Trophoblast cell (in vitro differentiated cells and primary cell): ENCODE measurements around the gene MLF1.

Experiments used
- DNase-seq, 2 donors: peaks; one replicate each; pipeline ENCODE4 v3.0.0-alpha.2; 2016
- H2AFZ ChIP-seq: 2 replicates; pipeline ENCODE4 v1.6.1; 2013; ENCODE audit warnings: low read length, moderate library complexity, mild to moderate bottlenecking; ENCODE audit not compliant: insufficient read depth, poor library complexity
- H2AK5ac ChIP-seq: 2 replicates; pipeline ENCODE4 v1.6.1; 2013; ENCODE audit warnings: mild to moderate bottlenecking, low read length
- H2BK120ac ChIP-seq: 2 replicates; pipeline ENCODE4 v1.6.1; 2013; ENCODE audit warnings: low read length, mild to moderate bottlenecking, moderate library complexity; ENCODE audit not compliant: insufficient read depth, poor library complexity
- H2BK12ac ChIP-seq: 2 replicates; pipeline ENCODE4 v1.6.1; 2013; ENCODE audit warnings: mild to moderate bottlenecking, low read length, moderate library complexity
- H2BK5ac ChIP-seq: 2 replicates; pipeline ENCODE4 v1.6.1; 2013; ENCODE audit warnings: low read length, low read depth, moderate library complexity, mild to moderate bottlenecking; ENCODE audit not compliant: poor library complexity
- H3K14ac ChIP-seq: 2 replicates; pipeline ENCODE4 v1.6.1; 2013; ENCODE audit warnings: mild to moderate bottlenecking, low read length
- H3K18ac ChIP-seq: 2 replicates; pipeline ENCODE4 v1.6.1; 2013; ENCODE audit warnings: mild to moderate bottlenecking, low read length
- H3K23ac ChIP-seq: 2 replicates; pipeline ENCODE4 v1.6.1; 2013; ENCODE audit warnings: low read length
- H3K27ac ChIP-seq: 2 replicates; pipeline ENCODE4 v1.5.1; 2013; ENCODE audit warnings: low read depth, mild to moderate bottlenecking, inconsistent platforms, low read length, moderate library complexity
- H3K27me3 ChIP-seq: 2 replicates; pipeline ENCODE4 v1.6.1; 2013; ENCODE audit warnings: inconsistent platforms, mild to moderate bottlenecking, low read length, moderate library complexity; ENCODE audit not compliant: insufficient read depth
- H3K36me3 ChIP-seq, 2 experiments: 1 replicate in 1 of 2; 2 replicates in 1 of 2; pipeline ENCODE4 v1.6.1; 2013; ENCODE audit warnings: low read length in 2 of 2, mild to moderate bottlenecking in 2 of 2, moderate library complexity in 1 of 2; ENCODE audit not compliant: insufficient read depth in 2 of 2, control insufficient read depth in 1 of 2
- H3K4ac ChIP-seq: 2 replicates; pipeline ENCODE4 v1.6.1; 2013; ENCODE audit warnings: low read depth, mild to moderate bottlenecking, low read length, moderate library complexity
- H3K4me1 ChIP-seq, 2 experiments: 1 replicate in 1 of 2; 2 replicates in 1 of 2; pipeline ENCODE4 v1.6.1; 2013; ENCODE audit warnings: low read length in 2 of 2, mild to moderate bottlenecking in 2 of 2, moderate library complexity in 1 of 2; ENCODE audit not compliant: insufficient read depth in 2 of 2, control insufficient read depth in 1 of 2
- H3K4me2 ChIP-seq: 2 replicates; pipeline ENCODE4 v1.6.1; 2013; ENCODE audit warnings: inconsistent platforms, mild to moderate bottlenecking, low read length, moderate library complexity
- H3K4me3 ChIP-seq: 2 replicates; pipeline ENCODE4 v1.5.1; 2013; ENCODE audit warnings: mild to moderate bottlenecking, low read depth, low read length, inconsistent platforms
- H3K79me1 ChIP-seq: one replicate; pipeline ENCODE4 v1.6.1; 2013; ENCODE audit warnings: low read length
- H3K79me2 ChIP-seq: 2 replicates; pipeline ENCODE4 v1.6.1; 2013; ENCODE audit warnings: low read length, mild to moderate bottlenecking; ENCODE audit not compliant: control insufficient read depth, insufficient read depth, poor library complexity
- H3K9ac ChIP-seq: 2 replicates; pipeline ENCODE4 v1.6.1; 2013; ENCODE audit warnings: mild to moderate bottlenecking, low read length
- H3K9me3 ChIP-seq: 2 replicates; pipeline ENCODE4 v1.6.1; 2013; ENCODE audit warnings: low read depth, mild to moderate bottlenecking, control low read depth, inconsistent platforms, low read length; ENCODE audit not compliant: insufficient read depth
- H4K12ac ChIP-seq: 2 replicates; pipeline ENCODE4 v1.6.1; 2013; ENCODE audit warnings: low read depth, mild to moderate bottlenecking, low read length, moderate library complexity
- H4K8ac ChIP-seq: 2 replicates; pipeline ENCODE4 v1.6.1; 2013; ENCODE audit warnings: low read depth, mild to moderate bottlenecking, low read length, moderate library complexity
- H4K91ac ChIP-seq: one replicate; pipeline ENCODE4 v1.6.1; 2013; ENCODE audit warnings: low read depth, mild to moderate bottlenecking, low read length, moderate library complexity
- WGBS: extraction: QIAGEN DNeasy Blood & Tissue Kit; methylation state at CpG from one replicate; pipeline ENCODE4 v1.1.7; 2013; ENCODE audit warnings: missing lambda C conversion rate; ENCODE audit not compliant: insufficient read length, insufficient coverage; ENCODE audit errors: extremely low coverage; 5-methylcytosine and 5-hydroxymethylcytosine counted together

MLF1 gene

GRCh38 chr3:158569794-158570193 lies 1.2 kb upstream of the MLF1 start:
- Histone ChIP-seq H3K36me3 (no peaks in the 10 kb centered on the region), H3K4me2 (no peak overlapping the region), H2AFZ (no peak overlapping the region), H2AK5ac (no peak overlapping the region), H2BK120ac (no peak overlapping the region), H3K14ac (no peak overlapping the region), H3K79me1 (peaks cover 4% of the 10 kb centered on the region), H3K4ac (no peak overlapping the region), H2BK12ac (no peak overlapping the region), H3K18ac (no peak overlapping the region), H3K9me3 (peaks cover 6% of the 10 kb centered on the region), H3K4me1 (peaks cover 0 to 4% of the 10 kb centered on the region in 2 experiments), H4K12ac (no peak overlapping the region), H3K27me3 (no peaks in the 10 kb centered on the region), H3K9ac (no peak overlapping the region), H4K8ac (no peak overlapping the region), H3K27ac (no peak overlapping the region), H4K91ac (no peak overlapping the region), H3K4me3 (no peak overlapping the region), H2BK5ac (no peak overlapping the region), H3K23ac (no peak overlapping the region), H3K79me2 (no peaks in the 10 kb centered on the region)
- DNase-seq = no peak
- no CpG with 5 or more reads among the region's 3 CpGs for WGBS

- Histone ChIP-seq H2BK5ac (no peak overlapping the region), H3K27me3 (no peaks in the 10 kb centered on the region), H3K23ac (no peak overlapping the region), H3K4me1 (peaks cover 0 to 4% of the 10 kb centered on the region in 2 experiments), H3K79me2 (no peaks in the 10 kb centered on the region), H2BK120ac (no peak overlapping the region), H2BK12ac (no peak overlapping the region), H3K36me3 (no peaks in the 10 kb centered on the region), H3K18ac (no peak overlapping the region), H2AK5ac (no peak overlapping the region), H4K12ac (no peak overlapping the region), H4K91ac (no peak overlapping the region), H3K9ac (no peak overlapping the region), H3K79me1 (peaks cover 4% of the 10 kb centered on the region), H3K9me3 (peaks cover 6% of the 10 kb centered on the region), H2AFZ (no peak overlapping the region), H3K4ac (no peak overlapping the region), H3K27ac (no peak overlapping the region), H3K4me3 (no peak overlapping the region), H3K14ac (no peak overlapping the region), H3K4me2 (no peak overlapping the region), H4K8ac (no peak overlapping the region)
- no peak for DNase-seq
- 98% methylated on average over 16 of the region's 16 CpGs for WGBS
Measured at GRCh38 chr3:158571969-158572765, 1.2 kb downstream of the MLF1 start.

GRCh38 chr3:158572766-158573060 lies 1.7 kb downstream of the MLF1 start:
- Histone ChIP-seq H4K91ac (no peak overlapping the region), H2BK12ac (no peak overlapping the region), H3K9me3 (peaks cover 6% of the 10 kb centered on the region), H3K27ac (no peak overlapping the region), H2AK5ac (no peak overlapping the region), H3K27me3 (no peaks in the 10 kb centered on the region), H4K8ac (no peak overlapping the region), H3K4me2 (no peak overlapping the region), H3K4ac (no peak overlapping the region), H3K79me2 (no peaks in the 10 kb centered on the region), H3K79me1 (peaks cover 4% of the 10 kb centered on the region), H4K12ac (no peak overlapping the region), H2BK5ac (no peak overlapping the region), H3K4me1 (peaks cover 0 to 4% of the 10 kb centered on the region in 2 experiments), H3K9ac (no peak overlapping the region), H3K14ac (no peak overlapping the region), H3K4me3 (no peak overlapping the region), H3K18ac (no peak overlapping the region), H2AFZ (no peak overlapping the region), H3K23ac (no peak overlapping the region), H3K36me3 (no peaks in the 10 kb centered on the region), H2BK120ac (no peak overlapping the region)
- DNase-seq = no peak
- WGBS = 100% methylated on average over 3 of the region's 8 CpGs

GRCh38 chr3:158573714-158574113 lies 2.7 kb downstream of the MLF1 start:
- Histone ChIP-seq H2AK5ac (no peak overlapping the region), H3K4me1 (peaks cover 0 to 4% of the 10 kb centered on the region in 2 experiments), H2AFZ (no peak overlapping the region), H3K14ac (no peak overlapping the region), H3K9me3 (peaks cover 6% of the 10 kb centered on the region), H3K9ac (no peak overlapping the region), H3K79me2 (no peaks in the 10 kb centered on the region), H3K23ac (no peak overlapping the region), H3K27ac (no peak overlapping the region), H3K27me3 (no peaks in the 10 kb centered on the region), H4K91ac (no peak overlapping the region), H3K18ac (no peak overlapping the region), H3K4me3 (no peak overlapping the region), H3K79me1 (peaks cover 4% of the 10 kb centered on the region), H2BK120ac (no peak overlapping the region), H2BK5ac (no peak overlapping the region), H3K4me2 (no peak overlapping the region), H2BK12ac (no peak overlapping the region), H3K4ac (no peak overlapping the region), H4K12ac (no peak overlapping the region), H4K8ac (no peak overlapping the region), H3K36me3 (no peaks in the 10 kb centered on the region)
- WGBS = no CpG with 5 or more reads among the region's 7 CpGs
- DNase-seq = no peak
